ENCODE measurements around the gene FURIN.

Gene FURIN

GRCh38 chr15:90857883-90858443, 10.4 kb upstream of the FURIN start:
- TF ChIP-seq CTCF (IDR thresholded peaks at IDR 0.05; ENCODE audit: low read depth, low read length) = no peak
- in situ Hi-C loops (cut with HindIII; ENCODE audit: low sequenced_read_pairs) = no loop called here
- H3K4me3 ChIP-seq (ENCODE audit: low read depth, low read length) = no peak overlapping the region
- DNase-seq (ENCODE audit: low read depth, low spot score) = no peak

- in situ Hi-C loops (cut with HindIII; ENCODE audit: low sequenced_read_pairs) = no loop called here
- no peak overlapping the region for H3K4me3 ChIP-seq (ENCODE audit: low read depth, low read length)
- DNase-seq (ENCODE audit: low read depth, low spot score) = no peak
- TF ChIP-seq CTCF (IDR thresholded peaks at IDR 0.05; ENCODE audit: low read depth, low read length) = no peak
Observed at GRCh38 chr15:90859234-90860131, 8.9 kb upstream of the FURIN start.

- no peak for DNase-seq (ENCODE audit: low read depth, low spot score)
- in situ Hi-C loops (cut with HindIII; ENCODE audit: low sequenced_read_pairs) = no loop called here
- no peak for TF ChIP-seq CTCF (IDR thresholded peaks at IDR 0.05; ENCODE audit: low read depth, low read length)
Observed at GRCh38 chr15:90860450-90860849, 7.9 kb upstream of the FURIN start.

GRCh38 chr15:90860942-90861675, 7.3 kb upstream of the FURIN start:
- H3K4me3 ChIP-seq (ENCODE audit: low read depth, low read length) = no peak overlapping the region
- in situ Hi-C loops (cut with HindIII; ENCODE audit: low sequenced_read_pairs) = no loop called here
- no peak for TF ChIP-seq CTCF (IDR thresholded peaks at IDR 0.05; ENCODE audit: low read depth, low read length)
- DNase-seq (ENCODE audit: low read depth, low spot score) = peak; percentile 85

More at GRCh38 chr15:90860450-90860849, 7.9 kb upstream of the FURIN start:
- H3K4me3 ChIP-seq (ENCODE audit: low read depth, low read length) = no peak overlapping the region

- in situ Hi-C loops (cut with HindIII; ENCODE audit: low sequenced_read_pairs) = no loop called here
- no peak for TF ChIP-seq CTCF (IDR thresholded peaks at IDR 0.05; ENCODE audit: low read depth, low read length)
- DNase-seq (ENCODE audit: low read depth, low spot score) = no peak
- no peak overlapping the region for H3K4me3 ChIP-seq (ENCODE audit: low read depth, low read length)
Observed at GRCh38 chr15:90862487-90862886, 5.9 kb upstream of the FURIN start.

- no peak overlapping the region for H3K4me3 ChIP-seq (ENCODE audit: low read depth, low read length)
- in situ Hi-C loops (cut with HindIII; ENCODE audit: low sequenced_read_pairs) = no loop called here
Observed at GRCh38 chr15:90862964-90863778, 5.2 kb upstream of the FURIN start.

More at GRCh38 chr15:90862964-90863778, 5.2 kb upstream of the FURIN start:
- no peak for DNase-seq (ENCODE audit: low read depth, low spot score)
- TF ChIP-seq CTCF (IDR thresholded peaks at IDR 0.05; ENCODE audit: low read depth, low read length) = no peak

Data from astrocyte of the spinal cord (primary cell).